SK-N-MC (cell line): ENCODE measurements around the gene CFAP45.

ENCODE experiments used
- EZH2 ChIP-seq: fragments of 200-600 bp; sonication (generic); IDR thresholded peaks from one replicate; pipeline ENCODE4 v1.6.1; 2017; ENCODE audit warnings: antibody characterized with exemption
- FOXP2 ChIP-seq: optimal IDR thresholded peaks from 2 replicates; pipeline ENCODE3; 2011; ENCODE audit warnings: mild to moderate bottlenecking, moderate library complexity; ENCODE audit not compliant: insufficient read depth; ENCODE audit errors: extremely low read length, control extremely low read depth
- POLR2AphosphoS5 ChIP-seq: IDR thresholded peaks from 2 replicates; pipeline ENCODE4 v1.6.1; 2012; ENCODE audit warnings: mild to moderate bottlenecking, low read depth, low read length, borderline replicate concordance

- TF ChIP-seq POLR2AphosphoS5 (no peak), EZH2 (no peak), FOXP2 (no peak)
Observed at GRCh38 chr1:159828176-159828575, 71.8 kb downstream of the CFAP45 start.
